GM19372 (cell line): Measurements from ENCODE around the gene USP2.

Experiments
- ATAC-seq: cut with Tn5 transposase; IDR thresholded peaks from one replicate; pipeline ENCODE4 v1.9.1; 2021; ENCODE audit warnings: mild to moderate bottlenecking, low read depth, moderate library complexity; ENCODE audit not compliant: unreplicated experiment

USP2 gene

DNA sequence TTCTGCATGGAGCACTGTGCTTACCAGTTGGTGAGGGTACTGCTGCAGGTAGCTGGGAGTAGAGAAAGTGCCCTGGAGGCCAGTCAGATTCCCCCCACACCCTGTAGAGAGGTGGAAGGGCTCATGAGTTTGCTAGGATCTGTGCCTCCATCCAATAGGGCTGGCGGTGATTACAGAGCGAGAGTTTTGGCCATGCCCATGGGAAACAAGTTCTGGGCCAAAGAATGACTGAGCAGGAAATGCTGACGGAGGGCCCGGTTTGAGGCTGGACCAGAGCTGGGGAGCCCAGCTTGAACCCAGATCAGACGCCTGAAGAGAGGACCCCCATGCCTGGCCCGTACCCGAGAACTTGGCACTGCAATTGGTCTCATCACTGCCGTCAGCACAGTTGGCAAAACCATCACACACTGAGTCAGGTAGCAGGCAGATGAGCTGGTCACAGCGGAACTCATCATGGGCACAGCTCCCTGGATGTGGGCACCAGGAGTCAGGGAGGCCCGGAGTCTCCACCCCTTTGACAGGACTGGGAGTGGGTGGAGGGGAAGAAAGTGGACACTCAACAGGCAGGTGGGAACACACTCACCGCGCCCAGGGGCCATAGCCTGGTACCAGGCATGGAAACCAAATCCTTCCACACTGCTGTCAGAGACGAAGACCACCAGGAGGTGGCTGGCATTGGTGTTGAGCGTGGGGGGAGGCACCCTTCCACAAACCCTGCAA lies 37.0 kb downstream of the USP2 start:
- no peak for ATAC-seq

DNA sequence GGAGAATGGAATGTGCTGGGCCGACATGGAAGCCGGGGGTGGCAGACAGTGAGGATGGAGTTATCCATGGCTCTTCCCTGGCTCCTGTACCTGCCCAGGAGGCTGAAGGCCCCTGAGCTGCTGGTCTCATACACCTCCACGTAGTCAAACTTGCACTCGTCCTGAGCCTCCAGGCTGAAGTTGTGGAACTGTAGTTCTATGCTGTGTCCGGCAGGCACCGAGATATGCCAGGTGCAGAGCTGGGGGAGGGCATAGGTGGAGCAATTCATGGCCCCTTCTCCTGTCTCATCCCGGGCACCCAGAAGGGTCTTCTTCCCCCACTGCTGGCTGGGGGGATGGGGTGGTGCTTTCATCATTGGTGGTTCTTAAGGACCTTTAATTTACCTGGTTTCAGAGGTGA lies 37.8 kb downstream of the USP2 start:
- ATAC-seq = no peak

DNA sequence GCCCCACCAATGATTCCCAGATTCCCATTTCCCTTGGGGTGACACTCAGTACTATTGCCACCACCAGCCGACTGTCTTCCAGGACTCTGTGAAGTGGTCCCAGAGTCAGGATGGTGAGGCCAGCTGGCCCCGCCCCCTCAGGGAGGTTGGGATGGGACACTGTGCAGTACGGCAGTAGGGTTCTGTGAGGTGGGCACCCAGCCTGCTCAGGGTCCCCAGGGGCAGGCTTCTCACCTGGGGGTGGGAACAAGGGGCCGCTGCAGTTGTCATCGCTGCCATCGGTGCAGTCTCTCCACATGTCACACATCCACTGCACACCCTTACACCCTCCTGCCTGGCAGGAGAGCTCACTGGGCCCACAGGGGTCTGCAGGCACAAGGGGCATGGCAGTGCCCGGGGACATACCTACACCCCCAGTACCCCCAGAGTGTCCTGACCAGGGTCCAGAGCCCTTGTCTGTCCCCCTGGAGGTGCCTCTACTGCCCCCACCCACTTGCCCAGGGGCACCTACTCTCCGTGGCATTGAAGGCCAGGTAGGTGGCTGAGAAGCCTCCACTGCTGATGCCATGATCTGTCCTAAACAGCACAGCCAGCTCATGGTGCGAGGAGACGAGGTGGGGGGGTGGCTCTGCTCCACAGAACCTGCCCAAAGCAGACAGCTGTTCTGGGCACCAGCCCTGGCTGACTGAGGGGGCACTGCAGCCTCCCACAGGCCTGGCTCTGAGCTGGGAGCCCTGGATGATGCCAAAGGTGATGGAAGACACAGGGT lies 38.9 kb downstream of the USP2 start:
- no peak for ATAC-seq

DNA sequence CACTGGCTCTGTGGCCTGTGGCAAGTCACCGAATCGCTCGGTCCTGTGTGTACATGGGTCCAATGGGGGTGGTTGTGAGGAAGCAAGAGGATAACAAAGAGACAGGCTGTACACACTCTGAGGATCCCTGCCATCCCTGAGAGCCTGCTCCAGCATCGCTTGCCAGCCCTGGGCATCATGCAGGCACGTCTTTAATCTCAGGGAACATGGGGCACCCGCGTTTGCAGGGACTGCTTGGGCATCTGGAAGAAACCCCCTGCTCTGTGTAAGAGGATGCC lies 39.5 kb downstream of the USP2 start:
- no peak for ATAC-seq

DNA sequence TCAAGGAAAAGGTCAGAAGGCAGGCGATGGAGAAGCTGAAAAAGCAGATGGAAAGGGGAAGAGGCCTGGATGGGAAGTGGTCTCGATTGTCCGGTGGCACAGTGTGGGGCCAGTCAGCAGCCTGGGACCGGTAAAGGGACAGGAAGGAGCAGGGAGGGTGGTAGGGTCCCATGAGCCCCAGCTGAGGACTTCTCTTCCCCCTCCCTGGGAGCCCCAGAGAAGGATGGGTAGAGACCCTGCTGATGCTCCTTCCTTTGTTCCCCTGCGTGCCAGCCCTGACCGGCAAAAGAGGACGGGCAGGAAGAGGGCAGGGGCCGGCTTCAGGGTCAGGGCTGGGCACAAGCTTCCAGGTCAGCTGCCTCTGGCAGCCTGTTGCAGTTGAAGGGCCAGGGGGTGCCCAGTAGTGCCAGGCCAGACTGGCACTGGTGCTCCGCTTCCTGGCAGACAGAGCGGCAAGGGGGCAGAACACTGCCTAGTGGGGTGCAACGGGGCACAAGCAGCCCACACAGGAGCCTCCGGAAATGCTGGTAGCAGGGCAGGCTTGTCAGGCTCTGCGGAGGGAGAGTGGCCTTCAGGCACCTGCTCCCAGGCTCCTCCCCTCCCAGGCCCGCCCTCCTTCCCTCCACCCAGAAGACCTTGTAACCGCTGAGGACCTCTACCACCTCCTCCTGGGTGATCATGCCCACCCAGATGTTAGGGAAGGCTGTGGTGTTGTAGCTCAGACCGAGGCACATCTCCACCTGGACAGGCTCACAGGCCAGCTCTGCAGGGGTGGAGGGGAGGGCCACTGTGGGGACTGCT lies 40.1 kb downstream of the USP2 start:
- ATAC-seq = no peak

DNA sequence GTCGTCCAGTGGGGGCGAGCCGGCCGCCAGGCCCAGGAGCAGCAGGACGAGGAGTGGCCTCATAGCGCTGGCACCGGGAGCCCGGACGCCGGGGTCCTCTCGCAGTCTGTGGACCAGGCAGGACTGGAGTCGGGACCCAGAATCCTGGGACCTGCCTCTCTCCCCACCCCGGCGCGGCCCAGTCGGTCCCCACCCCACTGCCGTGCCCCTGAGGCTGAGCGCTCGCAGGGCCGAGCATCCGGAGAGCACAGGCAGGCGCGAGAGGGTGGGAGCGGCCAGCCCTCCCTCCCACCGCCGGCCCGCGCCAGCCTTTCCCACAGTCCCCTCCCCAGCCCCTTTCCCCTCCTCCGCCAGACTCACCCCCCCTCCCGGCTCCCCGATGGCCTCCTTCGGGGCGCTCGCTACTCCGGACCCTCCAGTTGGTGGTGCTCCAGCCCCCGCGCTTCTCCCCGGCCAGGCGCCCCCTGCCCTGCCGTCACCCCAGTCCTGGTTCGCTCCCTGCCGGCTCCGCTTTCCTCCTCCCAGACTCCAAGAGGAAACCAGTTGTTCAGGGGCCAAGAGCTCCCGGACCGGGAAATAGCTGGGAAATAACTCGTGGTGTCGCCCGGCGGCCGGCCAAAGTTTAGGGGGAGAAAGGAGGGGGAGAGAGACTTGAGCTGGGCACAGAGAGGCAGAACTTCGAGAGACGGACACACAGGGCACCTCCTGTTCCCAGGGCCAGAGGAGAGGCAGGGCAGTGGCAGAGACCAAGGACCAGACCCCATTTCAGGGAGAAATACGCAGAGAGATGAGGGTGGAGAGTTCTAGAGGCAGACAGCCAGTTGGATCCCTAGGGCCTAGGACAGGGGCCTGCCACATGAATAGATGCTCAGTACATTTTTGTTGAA lies 40.9 kb downstream of the USP2 start, which contains the start of gene C1QTNF5:
Gene C1QTNF5 (minus strand): TSS at position 549 of the 887 bp plus-strand sequence. CDS start 486 bp downstream, at position 63.
- no peak for ATAC-seq

DNA sequence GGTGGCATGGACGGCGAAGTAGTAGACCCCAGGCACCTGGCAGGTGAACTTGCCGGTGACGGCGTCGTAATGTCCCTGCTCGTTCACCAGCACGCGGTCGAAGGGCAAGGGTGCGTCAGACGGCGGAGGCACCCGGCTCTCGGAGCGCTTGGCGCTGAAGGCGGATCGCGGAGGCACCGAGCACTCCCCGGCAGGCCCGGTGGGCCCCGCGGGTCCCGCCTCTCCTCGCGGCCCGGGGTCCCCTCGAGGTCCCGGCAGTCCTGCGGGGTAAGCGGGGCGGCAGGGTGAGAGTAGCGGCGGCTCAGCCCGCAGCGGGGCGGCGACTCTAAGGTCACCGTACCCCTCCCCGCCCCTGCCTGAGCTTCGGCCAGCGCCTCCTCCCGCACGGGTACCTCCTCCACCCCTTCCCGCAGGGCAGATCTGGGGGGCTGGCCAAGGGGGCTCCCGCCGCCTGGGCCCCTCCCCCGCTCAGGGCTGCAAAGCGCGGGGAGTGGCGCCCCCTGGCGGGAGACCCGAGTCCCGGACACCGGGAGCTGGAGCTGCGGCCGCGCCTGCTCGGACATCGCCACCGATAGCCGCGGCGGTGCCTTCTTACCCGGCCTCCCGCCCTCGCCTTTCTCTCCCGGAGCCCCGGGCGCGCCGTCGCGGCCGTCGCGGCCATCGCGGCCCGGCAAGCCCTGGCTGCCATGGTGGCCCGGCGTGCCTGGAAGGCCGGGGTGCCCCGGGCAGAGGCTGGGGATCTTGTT lies 41.7 kb downstream of the USP2 start:
- ATAC-seq = no peak

DNA sequence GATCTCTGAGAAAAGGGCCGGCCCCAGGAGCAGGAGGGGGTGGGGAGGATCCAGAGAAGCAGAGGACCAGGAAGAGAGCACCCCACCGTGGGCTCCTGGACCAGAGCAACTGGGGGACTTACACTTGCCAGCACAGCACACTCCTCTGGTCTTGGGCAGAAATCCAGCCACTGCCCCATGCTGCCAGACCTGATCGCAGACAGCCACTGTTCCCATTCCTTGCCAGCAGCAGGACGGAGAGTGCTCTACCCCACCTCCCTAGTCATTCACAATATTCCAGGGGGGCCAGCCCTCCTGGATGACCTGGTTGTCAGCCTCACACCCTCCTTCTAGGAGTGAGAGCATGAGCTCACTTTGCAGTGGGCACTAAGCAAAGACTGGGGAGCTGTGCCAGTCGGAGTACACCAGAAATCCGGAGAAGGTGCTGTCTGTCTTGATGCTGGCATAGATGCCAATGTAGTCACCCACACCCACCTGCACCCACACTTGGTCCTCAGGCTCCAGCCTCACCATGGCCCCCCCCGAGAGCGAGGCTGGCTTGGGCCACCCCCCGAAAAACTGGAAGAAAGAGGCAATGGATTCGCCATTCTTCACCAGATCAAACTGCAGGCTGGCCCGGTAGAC lies 42.4 kb downstream of the USP2 start:
- no peak for ATAC-seq

DNA sequence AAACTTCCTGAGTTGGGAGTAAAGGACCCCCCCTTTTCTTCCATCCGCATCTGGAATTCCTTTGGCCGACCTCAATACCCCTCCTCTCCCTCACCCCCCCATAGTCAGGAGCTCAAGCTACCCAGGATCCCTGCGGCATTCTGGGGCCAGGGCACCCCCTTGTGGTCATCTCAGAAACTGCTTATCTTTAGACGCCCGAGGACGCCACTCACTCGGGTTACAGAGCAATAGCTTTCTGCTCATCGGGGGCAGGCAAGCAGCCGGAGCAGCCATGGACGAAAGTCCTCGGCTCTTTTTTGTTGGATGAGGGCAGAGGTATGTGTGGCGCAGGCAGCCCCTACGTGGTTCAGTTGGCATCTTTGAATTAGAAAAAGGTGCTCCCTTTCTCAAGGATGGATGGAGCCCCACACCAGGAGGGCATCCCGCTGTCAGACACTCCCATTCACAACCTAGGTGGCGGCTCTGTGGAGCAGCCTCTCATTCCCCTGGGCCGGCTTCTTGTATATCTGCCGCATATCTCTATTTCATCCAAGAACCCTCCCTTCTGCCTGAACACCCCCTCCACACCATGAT lies 43.1 kb downstream of the USP2 start:
- no peak for ATAC-seq

DNA sequence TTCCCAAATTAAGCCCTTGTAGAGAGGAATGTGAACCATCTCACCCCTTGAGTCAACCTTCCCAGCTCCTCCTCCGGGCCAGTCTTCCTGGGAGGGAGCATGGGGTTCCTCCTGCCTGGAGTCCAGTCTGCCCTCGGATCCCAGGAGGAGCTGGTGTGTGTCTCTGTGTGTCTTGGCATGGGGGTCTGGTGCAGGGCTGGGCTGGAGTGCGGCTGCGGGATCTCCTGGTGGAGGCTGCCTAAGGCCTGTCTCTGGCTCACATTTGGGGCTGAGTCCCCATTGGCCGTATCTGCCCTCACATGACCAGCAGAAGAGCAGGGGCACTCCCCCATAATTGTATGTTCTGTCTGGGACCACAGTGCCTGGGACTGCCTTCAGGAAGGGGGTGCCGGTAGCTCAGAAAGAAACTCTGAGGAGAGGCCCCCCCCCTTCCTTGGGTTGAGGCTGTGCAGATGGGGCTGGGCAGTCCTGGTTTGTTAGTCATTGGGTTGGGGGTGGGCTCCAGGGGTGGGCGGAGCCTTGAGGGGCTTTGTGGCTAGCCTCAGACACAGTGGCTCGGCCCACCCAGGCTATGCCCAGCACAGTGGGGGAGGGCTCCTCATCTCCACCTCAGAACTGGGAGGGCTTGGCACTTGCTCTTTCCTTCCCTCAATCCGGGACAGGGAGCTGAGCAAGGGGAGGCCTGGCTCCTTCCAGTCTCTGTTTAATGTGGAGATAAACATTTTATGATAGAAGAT lies 43.7 kb downstream of the USP2 start:
- no peak for ATAC-seq

DNA sequence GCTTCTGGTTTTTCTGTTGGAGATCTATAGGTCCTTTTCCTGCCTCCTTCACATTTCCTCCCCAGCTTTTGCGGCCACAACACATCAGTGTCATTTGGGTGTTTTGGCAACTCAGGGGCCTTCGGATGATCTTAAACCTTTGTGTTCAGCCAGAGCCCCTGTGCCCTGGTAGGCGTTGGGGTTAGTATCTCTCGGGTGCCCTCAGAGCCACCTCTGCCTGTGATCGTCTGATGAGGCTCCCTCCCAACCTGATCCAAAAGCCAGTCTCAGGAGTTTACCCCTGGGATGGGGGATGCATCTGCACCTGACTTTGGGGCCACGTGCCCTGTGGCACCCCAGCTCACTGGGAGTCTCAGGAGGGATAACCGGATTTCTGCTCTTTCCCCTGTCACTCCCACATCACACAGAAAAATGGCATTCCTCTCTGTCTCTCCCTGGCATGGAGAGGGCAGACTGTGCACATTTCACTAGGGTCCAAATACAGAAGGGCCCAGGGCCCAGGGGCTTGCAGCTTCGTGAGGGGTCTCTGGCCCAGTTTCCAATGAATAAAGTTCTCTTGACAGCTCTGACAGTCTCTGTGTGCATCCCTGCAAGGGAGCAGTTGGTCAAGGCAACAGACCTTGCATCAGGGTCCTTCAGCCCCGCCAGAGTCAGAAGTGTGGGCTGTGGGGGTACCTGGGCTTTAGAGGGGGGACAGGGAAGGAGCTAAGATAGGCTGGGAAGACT lies 44.6 kb downstream of the USP2 start:
- ATAC-seq = no peak

DNA sequence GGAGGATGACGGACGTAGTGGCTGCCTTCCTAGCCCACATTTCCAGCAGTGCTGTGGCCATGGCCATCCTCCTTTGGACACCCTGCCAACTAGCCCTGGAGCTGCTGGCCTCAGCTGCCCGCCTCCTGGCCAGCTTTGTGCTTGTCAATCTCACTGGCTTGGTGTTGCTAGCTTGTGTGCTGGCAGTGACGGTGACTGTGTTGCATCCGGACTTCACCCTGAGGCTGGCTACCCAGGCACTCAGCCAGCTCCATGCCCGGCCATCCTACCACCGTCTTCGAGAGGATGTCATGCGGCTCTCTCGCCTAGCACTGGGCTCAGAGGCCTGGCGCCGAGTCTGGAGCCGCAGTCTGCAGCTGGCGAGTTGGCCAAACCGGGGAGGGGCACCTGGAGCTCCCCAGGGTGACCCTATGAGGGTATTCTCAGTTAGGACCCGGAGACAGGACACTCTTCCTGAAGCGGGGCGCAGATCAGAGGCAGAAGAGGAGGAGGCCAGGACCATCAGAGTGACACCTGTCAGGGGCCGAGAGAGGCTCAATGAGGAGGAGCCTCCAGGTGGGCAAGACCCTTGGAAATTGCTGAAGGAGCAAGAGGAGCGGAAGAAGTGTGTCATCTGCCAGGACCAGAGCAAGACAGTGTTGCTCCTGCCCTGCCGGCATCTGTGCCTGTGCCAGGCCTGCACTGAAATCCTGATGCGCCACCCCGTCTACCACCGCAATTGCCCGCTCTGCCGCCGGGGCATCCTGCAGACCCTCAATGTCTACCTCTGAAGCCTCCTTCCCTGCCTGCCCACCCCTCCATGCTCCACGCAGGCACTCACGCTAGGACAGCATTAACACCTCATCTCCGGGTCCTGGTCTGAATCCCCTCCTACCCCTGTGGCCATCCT lies 45.6 kb downstream of the USP2 start:
- no peak for ATAC-seq

DNA sequence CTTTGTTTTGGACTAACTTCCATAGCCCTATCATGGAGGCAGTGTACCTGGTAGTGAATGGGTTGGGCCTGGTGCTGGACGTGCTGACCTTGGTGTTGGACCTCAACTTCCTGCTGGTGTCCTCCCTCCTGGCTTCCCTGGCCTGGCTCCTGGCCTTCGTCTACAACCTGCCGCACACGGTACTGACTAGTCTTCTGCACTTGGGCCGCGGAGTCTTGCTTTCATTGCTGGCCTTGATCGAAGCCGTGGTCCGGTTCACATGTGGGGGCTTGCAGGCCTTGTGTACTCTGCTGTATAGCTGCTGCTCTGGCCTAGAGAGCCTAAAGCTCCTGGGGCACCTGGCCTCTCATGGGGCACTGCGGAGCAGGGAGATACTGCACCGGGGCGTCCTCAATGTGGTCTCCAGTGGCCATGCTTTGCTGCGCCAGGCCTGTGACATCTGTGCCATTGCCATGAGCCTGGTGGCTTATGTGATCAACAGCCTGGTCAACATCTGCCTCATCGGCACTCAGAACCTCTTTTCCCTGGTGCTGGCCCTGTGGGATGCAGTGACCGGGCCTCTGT lies 46.3 kb downstream of the USP2 start:
- no peak for ATAC-seq

DNA sequence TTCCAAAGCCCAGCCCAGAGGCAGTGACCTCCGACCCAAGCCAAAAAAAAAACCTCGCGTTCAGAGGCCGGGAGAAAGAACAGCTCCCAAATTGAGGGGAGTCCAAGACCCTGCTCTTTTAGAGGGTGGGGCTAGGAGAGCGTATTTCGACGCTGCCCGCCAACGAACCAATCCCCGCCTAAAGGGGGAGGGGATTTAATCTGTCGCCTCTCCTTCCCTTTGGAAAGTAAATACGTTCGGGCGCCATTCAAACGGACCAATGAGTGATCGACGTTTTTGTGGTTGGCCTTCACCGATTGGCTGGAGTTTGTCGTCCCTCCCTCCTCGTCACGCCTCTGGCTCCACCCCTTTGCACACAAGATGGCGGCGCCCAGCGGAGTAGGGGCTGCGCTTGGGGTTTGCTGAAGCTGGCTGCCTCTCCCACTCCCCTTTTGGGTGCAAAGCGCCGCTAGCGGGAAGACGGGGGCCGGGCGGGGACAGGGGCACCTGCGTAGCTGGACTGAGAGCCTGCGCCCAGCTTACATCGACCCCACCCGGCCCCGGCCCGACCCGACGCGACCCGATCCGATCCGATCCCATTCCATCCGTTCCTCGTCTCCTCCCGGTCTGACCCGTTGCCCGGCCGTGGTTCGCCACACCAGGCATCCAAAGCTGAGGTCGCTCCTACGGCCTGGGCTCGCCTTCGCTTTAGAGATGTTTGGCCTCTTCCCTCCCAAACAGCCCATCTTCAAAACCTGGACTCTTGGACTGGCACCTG lies 47.1 kb downstream of the USP2 start, which contains the start of gene RNF26:
Gene RNF26 (plus strand): TSS at position 354 of the 757 bp plus-strand sequence. CDS start 596 bp downstream, outside the sequence.
- ATAC-seq = peak; percentile 97

DNA sequence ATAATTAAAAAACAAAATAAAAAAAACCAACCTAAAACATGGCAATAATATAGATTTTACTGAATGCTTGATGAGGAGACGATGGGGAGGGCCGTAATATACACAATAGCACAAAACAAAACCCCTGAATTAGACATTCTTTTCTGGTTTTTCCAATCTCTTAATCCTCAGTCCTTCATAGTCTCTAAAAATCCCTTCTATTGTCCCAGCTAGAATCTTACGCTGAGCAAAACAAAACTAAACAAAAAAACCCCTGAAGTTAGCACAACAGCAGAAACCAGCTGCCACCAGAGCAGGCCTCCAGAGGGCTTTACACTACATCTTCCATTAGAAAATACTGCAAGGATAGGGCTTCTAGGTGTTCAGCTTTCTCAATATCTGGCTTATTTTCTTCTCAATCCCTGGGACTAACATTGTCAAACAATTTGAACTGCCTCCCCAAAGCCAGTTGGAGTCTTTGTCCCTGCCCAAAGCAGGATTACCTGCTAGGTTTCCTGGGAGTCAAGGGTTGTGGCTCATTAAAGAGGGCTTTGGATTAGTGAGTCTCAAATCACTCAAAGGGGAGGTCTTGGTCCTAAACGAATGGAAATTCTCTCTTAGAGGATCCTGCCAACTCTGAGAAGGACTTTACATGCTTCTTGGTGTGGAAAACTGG lies 49.3 kb downstream of the USP2 start:
- ATAC-seq = no peak
